CD14-positive monocyte (primary cell): Measurements from ENCODE around the gene CAP2. TPM values are rescaled to one million over a fixed set of nuclear protein-coding genes. Genes with fewer than 3 reads are reported as not detected.

Experiments used
- DNase-seq, 3 donors: peaks; one replicate each; pipeline ENCODE4 v3.0.0-alpha.2; 2011 to 2022
- H2AFZ ChIP-seq: 2 replicates; pipeline ENCODE4 v1.6.0; 2012; ENCODE audit warnings: mild to moderate bottlenecking, low read depth, low read length, inconsistent platforms; ENCODE audit not compliant: insufficient read depth, poor library complexity, severe bottlenecking
- H3K27ac ChIP-seq, 2 donors: 1 replicate in 1 of 2; 2 replicates in 1 of 2; pipeline ENCODE4 v1.5.1; 2012 to 2013; ENCODE audit warnings: low read length in 2 of 2, control low read depth in 1 of 2, inconsistent platforms in 1 of 2, low read depth in 1 of 2, mild to moderate bottlenecking in 1 of 2
- H3K27me3 ChIP-seq, 2 donors: one replicate each; pipeline versions ENCODE4 v1.6.0 to v1.6.1; 2011 to 2013; ENCODE audit warnings: low read length in 2 of 2; ENCODE audit not compliant: control insufficient read depth in 2 of 2, insufficient read depth in 2 of 2
- H3K36me3 ChIP-seq, 2 donors: replicated peaks in 1 of 2; 1 replicate in 1 of 2; 2 replicates in 1 of 2; pipeline versions ENCODE4 v1.5.1 to v1.6.1; 2012 to 2013; ENCODE audit warnings: low read length in 2 of 2, control low read depth in 1 of 2, inconsistent platforms in 1 of 2, mild to moderate bottlenecking in 1 of 2; ENCODE audit not compliant: insufficient read depth in 2 of 2, control insufficient read depth in 1 of 2
- H3K4me1 ChIP-seq, 2 donors: 1 replicate in 1 of 2; 2 replicates in 1 of 2; pipeline versions ENCODE4 v1.5.1 to v1.6.1; 2012 to 2013; ENCODE audit warnings: low read length in 2 of 2, control low read depth in 1 of 2, inconsistent platforms in 1 of 2, mild to moderate bottlenecking in 1 of 2, moderate library complexity in 1 of 2; ENCODE audit not compliant: insufficient read depth in 2 of 2, control insufficient read depth in 1 of 2
- H3K4me2 ChIP-seq: replicated peaks from 2 replicates; pipeline ENCODE3; 2012; ENCODE audit warnings: low read length, moderate library complexity, mild to moderate bottlenecking; ENCODE audit not compliant: poor library complexity, severe bottlenecking; ENCODE audit errors: extremely low read depth
- H3K4me3 ChIP-seq, 3 experiments: fragments of 200-600 bp in 1 of 3; sonication (generic) in 1 of 3; replicated peaks in 1 of 3; 1 replicate in 2 of 3; 2 replicates in 1 of 3; pipeline ENCODE4 v1.5.1; 2011 to 2013; ENCODE audit warnings: low read length in 3 of 3, mild to moderate bottlenecking in 3 of 3, control low read depth in 2 of 3, low read depth in 2 of 3, inconsistent platforms in 1 of 3, moderate library complexity in 1 of 3
- H3K79me2 ChIP-seq: 2 replicates; pipeline ENCODE4 v1.6.0; 2012; ENCODE audit warnings: mild to moderate bottlenecking, control low read depth, inconsistent platforms, low read length, moderate library complexity; ENCODE audit not compliant: insufficient read depth
- H3K9ac ChIP-seq: 2 replicates; pipeline ENCODE4 v1.6.0; 2017; ENCODE audit warnings: low read length, mild to moderate bottlenecking; ENCODE audit not compliant: insufficient read depth, poor library complexity, severe bottlenecking
- H3K9me3 ChIP-seq, 2 donors: replicated peaks in 1 of 2; 1 replicate in 1 of 2; 2 replicates in 1 of 2; pipeline versions ENCODE4 v1.5.1 to v1.6.1; 2012 to 2013; ENCODE audit warnings: low read length in 2 of 2, control low read depth in 1 of 2; ENCODE audit not compliant: control insufficient read depth in 1 of 2, insufficient read depth in 1 of 2
- H4K20me1 ChIP-seq: 2 replicates; pipeline ENCODE4 v1.6.0; 2012; ENCODE audit warnings: mild to moderate bottlenecking, low read length, control low read depth, moderate library complexity; ENCODE audit not compliant: insufficient read depth
- H3K27ac Mint-ChIP-seq, 7 donors: one replicate each; pipeline ENCODE4 v1.8.0; 2020; ENCODE audit warnings: mild to moderate bottlenecking in 7 of 7, mixed read lengths in 7 of 7, moderate library complexity in 6 of 7, inconsistent platforms in 2 of 7
- H3K27me3 Mint-ChIP-seq, 3 donors: one replicate each; pipeline ENCODE4 v1.8.0; 2021 to 2022; ENCODE audit warnings: low read depth in 3 of 3, mild to moderate bottlenecking in 3 of 3, mixed read lengths in 3 of 3, moderate library complexity in 3 of 3, inconsistent platforms in 1 of 3
- H3K36me3 Mint-ChIP-seq, 2 donors: one replicate each; pipeline ENCODE4 v1.8.0; 2020; ENCODE audit warnings: mixed read lengths in 2 of 2, inconsistent platforms in 1 of 2, mild to moderate bottlenecking in 1 of 2
- H3K4me1 Mint-ChIP-seq: one replicate; pipeline ENCODE4 v1.8.0; 2020; ENCODE audit warnings: mild to moderate bottlenecking, mixed read lengths
- H3K4me3 Mint-ChIP-seq, 2 donors: one replicate each; pipeline ENCODE4 v1.8.0; 2020; ENCODE audit warnings: mild to moderate bottlenecking in 2 of 2, mixed read lengths in 2 of 2, moderate library complexity in 1 of 2
- H3K9me3 Mint-ChIP-seq, 7 donors: one replicate each; pipeline ENCODE4 v1.8.0; 2020 to 2022; ENCODE audit warnings: mixed read lengths in 7 of 7, mild to moderate bottlenecking in 6 of 7, moderate library complexity in 6 of 7, inconsistent platforms in 2 of 7
- WGBS: methylation state at CpG from one replicate; pipeline ENCODE4 v1.1.5; 2013; ENCODE audit warnings: missing lambda C conversion rate; ENCODE audit not compliant: insufficient coverage; 5-methylcytosine and 5-hydroxymethylcytosine counted together
- intact Hi-C, 2 donors: fragments of 100-400 bp; cut with micrococcal nuclease; formaldehyde crosslinking; loops; one replicate each; pipeline versions ENCODE4 v1.15.0 to v1.15.1; 2023
- polyA plus RNA-seq, 3 donors: library from polyadenylated mRNA; depleted of rRNA in 1 of 3; unstranded in 2 of 3; stranded (reverse) in 1 of 3; fragments of 300-500 nt in 2 of 3; fragments of >200 nt in 1 of 3; fragmentation: Illumina TruSeq in 2 of 3; gene quantifications; 1 replicate in 2 of 3; 2 replicates in 1 of 3; pipeline ENCODE4 v1.2.3, GENCODE V29; 2012 to 2021
- TF ChIP-seq, protein P1 (sequence below): fragments of 200-600 bp; IDR thresholded peaks from one replicate; pipeline ENCODE4 v1.8.0; 2022; ENCODE audit warnings: antibody characterized with exemption, mild to moderate bottlenecking

The CAP2 gene
- polyA plus RNA-seq, 3 donors, result not detected

- H3K4me1 Mint-ChIP-seq, result no peaks in the 10 kb centered on the region
- H3K9ac ChIP-seq, result no peak overlapping the region
- no peak overlapping the region for H3K4me3 ChIP-seq
- H3K9me3 ChIP-seq, result peaks cover 5 to 12% of the 10 kb centered on the region in 2 donors
- no peaks in the 10 kb centered on the region for H3K4me1 ChIP-seq
- no peak overlapping the region for H2AFZ ChIP-seq
- TF ChIP-seq, protein P1, sequence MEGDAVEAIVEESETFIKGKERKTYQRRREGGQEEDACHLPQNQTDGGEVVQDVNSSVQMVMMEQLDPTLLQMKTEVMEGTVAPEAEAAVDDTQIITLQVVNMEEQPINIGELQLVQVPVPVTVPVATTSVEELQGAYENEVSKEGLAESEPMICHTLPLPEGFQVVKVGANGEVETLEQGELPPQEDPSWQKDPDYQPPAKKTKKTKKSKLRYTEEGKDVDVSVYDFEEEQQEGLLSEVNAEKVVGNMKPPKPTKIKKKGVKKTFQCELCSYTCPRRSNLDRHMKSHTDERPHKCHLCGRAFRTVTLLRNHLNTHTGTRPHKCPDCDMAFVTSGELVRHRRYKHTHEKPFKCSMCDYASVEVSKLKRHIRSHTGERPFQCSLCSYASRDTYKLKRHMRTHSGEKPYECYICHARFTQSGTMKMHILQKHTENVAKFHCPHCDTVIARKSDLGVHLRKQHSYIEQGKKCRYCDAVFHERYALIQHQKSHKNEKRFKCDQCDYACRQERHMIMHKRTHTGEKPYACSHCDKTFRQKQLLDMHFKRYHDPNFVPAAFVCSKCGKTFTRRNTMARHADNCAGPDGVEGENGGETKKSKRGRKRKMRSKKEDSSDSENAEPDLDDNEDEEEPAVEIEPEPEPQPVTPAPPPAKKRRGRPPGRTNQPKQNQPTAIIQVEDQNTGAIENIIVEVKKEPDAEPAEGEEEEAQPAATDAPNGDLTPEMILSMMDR, result no peak
- H3K27me3 ChIP-seq, result no peaks in the 10 kb centered on the region
- no peaks in the 10 kb centered on the region for H4K20me1 ChIP-seq
- no peak overlapping the region for H3K4me3 Mint-ChIP-seq
- H3K9me3 Mint-ChIP-seq, result peaks cover 3 to 29% (median 13%) of the 10 kb centered on the region in 7 donors
- peaks cover 2 to 9% (median 2%) of the 10 kb centered on the region in 3 donors for H3K27me3 Mint-ChIP-seq
- DNase-seq, result no peak
- H3K36me3 ChIP-seq, result no peaks in the 10 kb centered on the region
- H3K27ac ChIP-seq, result no peak overlapping the region
- intact Hi-C loops, result no loop called here
- H3K79me2 ChIP-seq, result no peaks in the 10 kb centered on the region
- no peaks in the 10 kb centered on the region for H3K36me3 Mint-ChIP-seq
- H3K4me2 ChIP-seq, result no peak overlapping the region
- H3K27ac Mint-ChIP-seq, result no peak overlapping the region
Measured at GRCh38 chr6:17365961-17366360, 27.4 kb upstream of the CAP2 start.

GRCh38 chr6:17367868-17368267 lies 25.5 kb upstream of the CAP2 start:
- Mint-ChIP-seq H3K27me3 (peaks cover 2 to 4% (median 3%) of the 10 kb centered on the region in 3 donors), H3K9me3 (peaks cover 3 to 35% (median 14%) of the 10 kb centered on the region in 7 donors), H3K36me3 (no peaks in the 10 kb centered on the region), H3K4me1 (no peaks in the 10 kb centered on the region), H3K4me3 (no peak overlapping the region), H3K27ac (no peak overlapping the region)
- Histone ChIP-seq H3K4me3 (no peak overlapping the region), H4K20me1 (no peaks in the 10 kb centered on the region), H2AFZ (no peak overlapping the region), H3K9me3 (peaks cover 4 to 12% of the 10 kb centered on the region in 2 donors), H3K36me3 (no peaks in the 10 kb centered on the region), H3K4me1 (no peaks in the 10 kb centered on the region), H3K79me2 (no peaks in the 10 kb centered on the region), H3K4me2 (no peak overlapping the region), H3K9ac (no peak overlapping the region), H3K27ac (no peak overlapping the region), H3K27me3 (no peaks in the 10 kb centered on the region)
- intact Hi-C loops, result no loop called here
- no peak for DNase-seq
- TF ChIP-seq, protein P1, result no peak
- whole genome bisulfite sequencing, result no CpG with 5 or more reads among the region's 1 CpG
